Measurements from ENCODE around the gene XYLT1. TPM values are rescaled to one million over a fixed set of nuclear protein-coding genes. Genes with fewer than 3 reads are reported as not detected.

XYLT1 gene
- total and polyA plus RNA-seq, 2 of the 8 experiments (the other 6 are each of a cell fraction or from before 2014, with no cell fraction given): 6.6 to 25.4 TPM

- H2BK20ac ChIP-seq (ENCODE audit: low read length): no peak overlapping the region
- POLR2A ChIA-PET (ENCODE audit: partially characterized antibody): no interaction called here
- no peak overlapping the region for H3K4me2 ChIP-seq (ENCODE audit: insufficient read depth in 1 of 2, low read depth in 2 of 2, low read length in 2 of 2)
- no peak for TF ChIP-seq NRF1 (IDR thresholded peaks at IDR 0.05; ENCODE audit: low read depth, low read length)
- TF ChIP-seq TCF12 (IDR thresholded peaks at IDR 0.05; ENCODE audit: low read depth, low read length): no peak
- no peak for TF ChIP-seq BRCA1 (IDR thresholded peaks at IDR 0.05; ENCODE audit: low read depth, low read length)
- no peak for TF ChIP-seq POU5F1 (IDR thresholded peaks at IDR 0.05; ENCODE audit: low read depth, low read length)
- no peak for TF ChIP-seq SP4 (IDR thresholded peaks at IDR 0.05; ENCODE audit: low read length)
- no peak for TF ChIP-seq POLR2A (IDR thresholded peaks at IDR 0.05; ENCODE audit: control extremely low read depth in 1 of 2, low read depth in 2 of 2, low read length in 2 of 2)
- no peak for TF ChIP-seq SAP30 (IDR thresholded peaks at IDR 0.05; ENCODE audit: insufficient read depth, insufficient replicate concordance, low read length)
- TF ChIP-seq, protein P1, sequence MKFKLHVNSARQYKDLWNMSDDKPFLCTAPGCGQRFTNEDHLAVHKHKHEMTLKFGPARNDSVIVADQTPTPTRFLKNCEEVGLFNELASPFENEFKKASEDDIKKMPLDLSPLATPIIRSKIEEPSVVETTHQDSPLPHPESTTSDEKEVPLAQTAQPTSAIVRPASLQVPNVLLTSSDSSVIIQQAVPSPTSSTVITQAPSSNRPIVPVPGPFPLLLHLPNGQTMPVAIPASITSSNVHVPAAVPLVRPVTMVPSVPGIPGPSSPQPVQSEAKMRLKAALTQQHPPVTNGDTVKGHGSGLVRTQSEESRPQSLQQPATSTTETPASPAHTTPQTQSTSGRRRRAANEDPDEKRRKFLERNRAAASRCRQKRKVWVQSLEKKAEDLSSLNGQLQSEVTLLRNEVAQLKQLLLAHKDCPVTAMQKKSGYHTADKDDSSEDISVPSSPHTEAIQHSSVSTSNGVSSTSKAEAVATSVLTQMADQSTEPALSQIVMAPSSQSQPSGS (IDR thresholded peaks at IDR 0.05; ENCODE audit: low read length): no peak
- no peak for TF ChIP-seq GTF2F1 (IDR thresholded peaks at IDR 0.05; ENCODE audit: borderline replicate concordance, low read depth, low read length)
- no peak for TF ChIP-seq TAF7 (optimal IDR thresholded peaks at IDR 0.05; ENCODE audit: borderline replicate concordance, low read depth, low read length)
- no peak for TF ChIP-seq MAX (IDR thresholded peaks at IDR 0.05)
- no peak for TF ChIP-seq BACH1 (IDR thresholded peaks at IDR 0.05; ENCODE audit: low read length)
- TF ChIP-seq RBBP5 (IDR thresholded peaks at IDR 0.05; ENCODE audit: borderline replicate concordance, low read depth, low read length): no peak
- no peak for TF ChIP-seq CREB1 (IDR thresholded peaks at IDR 0.05)
Measured at GRCh38 chr16:17518441-17518840, 47.7 kb upstream of the XYLT1 start.

More at GRCh38 chr16:17518441-17518840, 47.7 kb upstream of the XYLT1 start:
- H2BK5ac ChIP-seq (ENCODE audit: low read depth, low read length): no peak overlapping the region
- no peaks in the 10 kb centered on the region for H4K20me1 ChIP-seq (replicated peaks in 1 of 2; ENCODE audit: control insufficient read depth in 1 of 2, insufficient read depth in 2 of 2, low read length in 2 of 2)
- no peak for FAIRE-seq
- H3K27ac ChIP-seq (ENCODE audit: low read depth, low read length): no peak overlapping the region
- H4K91ac ChIP-seq (replicated peaks; ENCODE audit: insufficient read length, low read length): no peak overlapping the region
- CTCF ChIA-PET (ENCODE audit: partially characterized antibody): interaction anchor here (1.1 to 1.7 kb wide), 2 partner anchors 42 to 324 kb away, joined by 3 read pairs; no protein-coding TSS in a partner anchor
- no peak overlapping the region for H3K18ac ChIP-seq (ENCODE audit: extremely low read depth, low read length)
- no peak overlapping the region for H4K8ac ChIP-seq (ENCODE audit: extremely low read depth, insufficient read depth, low read length)
- no peak overlapping the region for H2BK120ac ChIP-seq (replicated peaks; ENCODE audit: low read depth, low read length)
- no peaks in the 10 kb centered on the region for H3K36me3 ChIP-seq (ENCODE audit: control insufficient read depth in 2 of 4, insufficient read depth in 4 of 4, low read length in 3 of 4)
- no peak overlapping the region for H3K9ac ChIP-seq (replicated peaks in 1 of 4; ENCODE audit: extremely low read depth in 1 of 4, low read depth in 3 of 4, low read length in 3 of 4)
- H2AK5ac ChIP-seq (ENCODE audit: low read depth, low read length): no peak overlapping the region
- H3K4me1 ChIP-seq (replicated peaks in 1 of 4; ENCODE audit: control insufficient read depth in 3 of 4, insufficient read depth in 4 of 4, low read length in 3 of 4): no peaks in the 10 kb centered on the region
- H3K27me3 ChIP-seq (replicated peaks in 1 of 4; ENCODE audit: control insufficient read depth in 3 of 4, extremely low read depth in 1 of 4, insufficient read depth in 3 of 4, low read length in 3 of 4): peaks cover 0 to 2% (median 0%) of the 10 kb centered on the region in 4 experiments; a peak in 1 of 7 replicates
- H2AFZ ChIP-seq (ENCODE audit: low read length): no peak overlapping the region
- H3K9me3 ChIP-seq (ENCODE audit: insufficient read depth in 2 of 2, low read depth in 1 of 2, low read length in 1 of 2): no peaks in the 10 kb centered on the region
- H3K4ac ChIP-seq (replicated peaks; ENCODE audit: insufficient read length, low read depth, low read length): no peak overlapping the region
- H3K23me2 ChIP-seq (ENCODE audit: low read depth, low read length): no peaks in the 10 kb centered on the region
- H3K4me3 ChIP-seq (ENCODE audit: extremely low read depth in 1 of 4, insufficient read depth in 2 of 4, low read depth in 3 of 4, low read length in 4 of 4): no peak overlapping the region
- H2BK12ac ChIP-seq (ENCODE audit: low read depth, low read length): no peak overlapping the region
- H2BK15ac ChIP-seq (ENCODE audit: low read length): no peak overlapping the region
- no peaks in the 10 kb centered on the region for H3K79me1 ChIP-seq (ENCODE audit: low read depth, low read length)
- no peak for DNase-seq (ENCODE audit: low read depth in 1 of 2, low spot score in 2 of 2)
- no peak overlapping the region for H3K56ac ChIP-seq (replicated peaks; ENCODE audit: insufficient read length, low read depth, low read length)
- H3K23ac ChIP-seq (ENCODE audit: insufficient read length): no peak overlapping the region
- no peak overlapping the region for H3K14ac ChIP-seq (ENCODE audit: insufficient read length)
- H4K5ac ChIP-seq (ENCODE audit: insufficient read length, low read depth, low read length): no peak overlapping the region
- WGBS, 2 experiments (ENCODE audit: extremely low coverage in 1 of 2, insufficient coverage in 1 of 2, insufficient read length in 1 of 2, insufficient replicate concordance in 2 of 2, low coverage in 1 of 2, low lambda C conversion rate in 2 of 2, missing lambda C conversion rate in 1 of 2): 78% methylated on average over 3 of the region's 3 CpGs; no CpG with 5 or more reads in 1 of the 2 experiments
- H3K79me2 ChIP-seq (ENCODE audit: control insufficient read depth in 1 of 2, insufficient read depth in 2 of 2, low read length in 2 of 2): no peaks in the 10 kb centered on the region

All from H1 (cell line).